ENCODE data around the gene CYB5B.

The CYB5B gene, protein sequence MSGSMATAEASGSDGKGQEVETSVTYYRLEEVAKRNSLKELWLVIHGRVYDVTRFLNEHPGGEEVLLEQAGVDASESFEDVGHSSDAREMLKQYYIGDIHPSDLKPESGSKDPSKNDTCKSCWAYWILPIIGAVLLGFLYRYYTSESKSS

DNA sequence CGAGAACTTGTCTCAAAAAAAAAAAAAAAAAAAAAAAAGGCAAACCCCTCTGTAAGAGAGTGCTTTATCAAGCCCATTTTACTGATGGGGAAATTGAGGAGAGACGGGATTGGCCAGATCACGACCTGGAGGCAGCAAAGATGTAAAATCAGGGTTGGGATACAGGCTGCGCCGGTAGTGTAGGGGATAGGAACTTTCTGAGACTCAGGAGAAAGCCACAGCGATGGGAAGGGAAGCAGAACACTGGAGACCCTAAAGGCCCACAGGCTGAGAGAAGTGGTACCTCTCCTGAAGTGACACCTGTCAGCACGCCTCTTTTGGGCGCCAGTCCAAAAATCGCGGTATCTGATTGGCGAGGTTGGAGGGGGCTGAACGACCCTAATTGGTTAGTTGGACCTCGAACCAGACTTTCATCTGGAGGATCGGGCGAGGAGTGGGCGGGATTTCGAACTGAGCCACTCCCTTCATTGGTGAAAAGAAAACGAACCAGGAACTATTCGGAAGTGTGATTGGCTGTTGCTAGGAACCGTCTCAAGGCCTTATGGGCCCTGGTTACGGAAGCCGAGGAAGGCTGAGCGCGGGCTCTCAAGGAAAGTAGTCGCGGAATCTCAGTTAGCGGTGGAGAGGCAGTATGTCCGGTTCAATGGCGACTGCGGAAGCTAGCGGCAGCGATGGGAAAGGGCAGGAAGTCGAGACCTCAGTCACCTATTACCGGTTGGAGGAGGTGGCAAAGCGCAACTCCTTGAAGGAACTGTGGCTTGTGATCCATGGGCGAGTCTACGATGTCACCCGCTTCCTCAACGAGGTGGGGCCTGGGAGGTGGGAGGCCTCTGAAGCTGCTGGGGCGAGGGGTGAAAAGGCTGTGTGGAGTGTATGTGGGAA, at the start of gene CYB5B:
CYB5B (plus strand) TSS at position 567 of the 882 bp plus-strand sequence; CDS start at position 632, 65 bp downstream.
- DNase-seq: peak; percentile 99

DNA sequence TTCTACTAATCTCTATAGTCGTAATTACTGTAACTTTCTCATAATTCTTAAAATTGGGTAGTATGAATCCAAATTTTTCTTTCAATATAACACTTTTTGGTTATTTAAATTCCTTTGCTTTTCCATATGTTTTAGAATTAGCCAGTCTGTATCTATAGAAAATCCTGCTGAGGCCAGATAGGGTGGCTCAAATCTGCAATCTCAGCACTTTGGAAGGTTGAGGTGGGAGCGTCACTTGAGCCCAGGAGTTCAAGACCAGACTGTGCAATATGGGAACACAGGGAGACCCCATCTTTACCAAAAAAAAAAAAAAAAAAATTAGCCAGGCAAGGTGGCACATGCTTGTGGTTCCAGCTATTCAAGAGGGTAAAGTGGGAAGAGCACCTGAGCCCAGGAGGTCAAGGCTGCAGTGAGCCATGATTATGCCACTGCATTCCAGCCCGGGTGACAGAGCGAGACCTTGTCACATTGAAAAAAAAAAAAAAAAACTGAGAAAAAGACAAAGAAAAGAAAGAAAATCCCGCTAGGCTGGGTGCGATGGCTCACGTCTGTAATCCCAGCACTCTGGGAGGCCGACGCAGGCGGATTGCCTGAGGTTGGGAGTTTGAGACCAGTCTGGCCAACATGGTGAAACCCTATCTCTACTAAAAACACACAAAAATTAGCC, 47.9 kb upstream of the CYB5B start:
- DNase-seq: no peak

DNA sequence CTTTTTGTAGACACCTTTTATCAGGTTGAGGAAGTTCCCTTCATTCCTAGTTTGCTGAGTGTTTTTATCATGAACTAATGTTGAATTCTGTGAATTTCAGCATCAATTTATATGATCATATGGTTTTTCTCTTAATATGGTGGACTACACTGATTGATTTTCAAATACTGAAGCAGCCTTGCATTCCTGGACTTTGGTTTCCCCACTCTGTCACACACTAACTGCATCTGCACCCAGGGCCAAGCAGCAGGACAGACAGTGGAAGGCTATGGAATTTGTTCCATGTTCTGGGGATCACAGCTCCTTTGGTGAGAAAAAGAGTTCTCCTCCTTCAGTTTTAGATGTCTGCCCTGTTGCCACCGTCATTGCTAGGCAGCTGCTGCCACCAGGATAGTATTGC, 46.4 kb upstream of the CYB5B start:
- DNase-seq: no peak

DNA sequence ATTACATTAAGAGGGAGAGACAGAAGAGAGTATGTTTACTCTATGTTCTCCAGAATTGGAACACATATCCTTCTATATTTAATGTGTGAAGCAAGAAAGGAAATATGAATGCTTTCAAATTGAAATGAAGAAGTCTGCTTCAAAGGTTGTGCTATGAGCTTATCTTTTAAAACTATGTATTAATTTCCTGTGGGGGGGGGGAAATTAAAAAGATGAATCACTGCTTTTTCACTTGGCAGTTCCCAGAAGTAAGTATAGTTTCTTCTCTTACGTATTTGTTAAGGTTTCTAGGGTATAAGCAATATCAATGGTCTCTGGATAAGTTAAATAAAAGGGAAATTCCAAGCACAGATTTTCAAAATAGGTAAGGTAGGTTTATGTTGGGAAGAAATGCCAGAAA, 45.7 kb upstream of the CYB5B start:
- no peak for DNase-seq

DNA sequence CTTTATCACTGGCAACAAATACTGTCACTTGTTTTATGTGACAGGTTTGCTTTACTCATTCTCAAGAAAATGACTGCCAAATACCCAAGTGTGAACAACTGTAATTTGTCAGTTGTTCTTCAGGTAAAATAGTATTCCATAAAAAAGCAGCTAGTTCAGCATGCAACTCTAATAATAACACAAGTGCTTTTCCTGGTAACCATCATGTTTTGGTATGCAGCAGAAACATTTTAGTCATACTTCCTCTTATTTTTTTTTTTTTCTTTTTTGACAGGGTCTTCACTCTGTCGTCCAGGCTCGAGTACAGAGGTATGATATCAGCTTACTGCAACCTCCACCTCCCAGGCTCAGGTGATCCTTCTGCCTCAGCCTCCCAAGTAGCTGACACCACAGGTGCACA, 43.2 kb upstream of the CYB5B start:
- DNase-seq: no peak

DNA sequence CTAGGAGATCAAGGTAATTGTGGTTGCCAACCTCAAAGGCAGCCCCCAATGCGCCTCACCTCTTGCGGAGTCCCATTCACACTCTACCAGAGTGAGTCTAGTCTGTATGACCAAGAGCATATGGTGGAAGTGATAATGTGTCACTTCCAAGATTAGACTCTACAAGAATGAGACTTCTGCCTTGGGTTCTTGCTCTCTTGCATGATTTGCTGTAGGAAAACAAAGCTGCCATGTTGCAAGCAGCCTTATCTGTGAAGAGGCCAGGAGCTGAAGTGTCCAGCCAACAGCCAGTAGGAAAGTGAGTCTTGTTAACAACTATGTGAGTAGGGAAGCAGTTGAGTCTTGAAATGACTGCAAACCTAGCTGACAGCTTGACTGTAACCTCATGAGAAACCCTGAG, 42.0 kb upstream of the CYB5B start:
- DNase-seq: peak; percentile 68

DNA sequence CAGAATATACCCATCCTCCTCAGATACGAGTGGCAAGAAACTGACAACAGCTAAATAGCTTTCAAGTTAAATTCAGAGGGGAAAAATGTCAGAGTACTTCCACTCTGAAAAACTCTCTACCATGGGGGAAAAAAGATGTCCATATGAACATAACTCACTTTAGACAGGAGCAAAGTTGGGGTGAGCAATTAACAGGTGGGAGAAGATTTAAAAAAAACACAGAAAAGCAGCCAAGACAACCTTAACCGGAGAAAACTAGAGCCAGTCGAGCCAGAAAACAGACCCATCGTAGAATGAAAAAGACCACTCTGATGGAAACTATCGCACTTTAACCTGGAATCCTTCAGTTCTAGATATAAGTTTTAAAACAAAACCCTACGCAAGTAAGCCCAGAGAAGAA, 39.4 kb upstream of the CYB5B start:
- DNase-seq: no peak

DNA sequence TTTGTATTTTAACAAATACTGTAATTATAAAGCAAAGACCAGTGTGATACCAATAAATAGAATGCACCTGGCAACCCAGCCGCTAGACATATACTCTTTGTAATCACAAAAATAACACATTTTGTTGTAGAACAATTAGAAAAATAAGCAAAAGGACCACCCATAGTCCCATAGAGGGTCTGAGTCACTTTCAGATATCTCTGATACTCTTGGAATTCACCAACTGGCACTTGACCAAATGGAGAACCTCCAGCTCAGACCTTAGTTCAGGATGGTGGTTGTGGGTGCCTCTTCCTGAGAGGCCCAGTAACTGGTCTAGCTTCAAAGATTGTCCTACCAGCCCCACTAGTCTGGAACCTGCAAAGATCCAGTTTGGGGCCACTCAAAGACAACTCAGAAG, 37.8 kb upstream of the CYB5B start:
- DNase-seq: no peak

DNA sequence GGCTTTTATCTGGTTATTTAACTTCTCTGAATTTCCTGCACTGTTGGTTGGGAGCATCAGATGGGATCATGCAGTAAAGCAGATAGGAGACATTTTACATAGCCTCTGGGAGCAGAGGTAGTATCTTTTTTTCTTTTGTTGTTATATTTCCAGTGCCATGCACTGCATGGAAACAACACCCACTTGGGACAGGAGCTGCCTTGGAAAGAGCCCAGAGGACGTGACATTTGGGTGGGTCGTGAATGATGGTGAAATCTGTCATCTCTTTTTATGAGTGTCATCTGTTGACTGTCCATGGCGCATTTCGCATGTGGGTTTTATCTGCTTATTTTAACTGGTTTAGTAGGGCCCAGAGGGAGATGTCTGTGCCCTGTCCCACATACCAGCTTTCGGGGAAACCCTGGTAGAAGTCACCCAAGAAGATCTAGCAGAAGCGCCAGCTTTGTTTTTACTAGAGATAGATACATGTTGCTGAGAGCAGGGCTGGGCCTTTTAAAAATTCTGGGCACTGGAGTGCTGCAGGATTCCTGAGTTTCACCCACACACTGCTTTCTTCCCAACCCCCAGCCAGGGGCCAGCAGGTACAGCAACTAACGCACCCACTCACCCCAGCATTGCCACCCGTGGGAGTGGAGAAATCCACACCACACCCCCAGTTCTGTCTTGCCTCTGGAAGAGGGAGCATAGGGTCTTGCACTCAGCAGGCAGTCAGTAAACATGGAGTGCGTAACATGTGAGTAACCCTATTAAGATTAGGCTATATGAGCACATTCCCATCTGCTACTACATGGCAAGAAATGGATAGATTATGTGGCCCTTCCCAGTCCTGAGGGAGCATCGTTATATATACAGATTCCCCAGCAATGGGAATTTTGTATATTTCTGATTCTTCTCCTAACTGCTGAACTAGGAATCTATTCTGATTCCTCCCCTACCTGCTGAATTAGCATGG, 30.2 kb upstream of the CYB5B start:
- DNase-seq: no peak

DNA sequence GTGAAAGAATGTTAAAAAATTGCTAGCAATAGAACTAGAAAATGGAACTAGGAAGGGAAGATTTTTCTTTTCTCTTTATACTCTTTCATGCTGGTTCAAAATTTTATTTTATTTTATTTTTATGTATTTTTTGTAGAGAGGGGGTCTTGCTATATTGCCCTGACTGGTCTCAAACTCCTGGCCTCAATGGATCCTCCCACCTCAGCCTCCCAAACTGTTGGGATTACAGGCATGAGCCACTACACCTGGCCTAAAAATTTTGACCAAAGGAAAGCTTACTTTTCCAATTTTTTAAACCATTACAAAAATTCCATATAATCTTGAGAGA, 28.6 kb upstream of the CYB5B start:
- DNase-seq: no peak

DNA sequence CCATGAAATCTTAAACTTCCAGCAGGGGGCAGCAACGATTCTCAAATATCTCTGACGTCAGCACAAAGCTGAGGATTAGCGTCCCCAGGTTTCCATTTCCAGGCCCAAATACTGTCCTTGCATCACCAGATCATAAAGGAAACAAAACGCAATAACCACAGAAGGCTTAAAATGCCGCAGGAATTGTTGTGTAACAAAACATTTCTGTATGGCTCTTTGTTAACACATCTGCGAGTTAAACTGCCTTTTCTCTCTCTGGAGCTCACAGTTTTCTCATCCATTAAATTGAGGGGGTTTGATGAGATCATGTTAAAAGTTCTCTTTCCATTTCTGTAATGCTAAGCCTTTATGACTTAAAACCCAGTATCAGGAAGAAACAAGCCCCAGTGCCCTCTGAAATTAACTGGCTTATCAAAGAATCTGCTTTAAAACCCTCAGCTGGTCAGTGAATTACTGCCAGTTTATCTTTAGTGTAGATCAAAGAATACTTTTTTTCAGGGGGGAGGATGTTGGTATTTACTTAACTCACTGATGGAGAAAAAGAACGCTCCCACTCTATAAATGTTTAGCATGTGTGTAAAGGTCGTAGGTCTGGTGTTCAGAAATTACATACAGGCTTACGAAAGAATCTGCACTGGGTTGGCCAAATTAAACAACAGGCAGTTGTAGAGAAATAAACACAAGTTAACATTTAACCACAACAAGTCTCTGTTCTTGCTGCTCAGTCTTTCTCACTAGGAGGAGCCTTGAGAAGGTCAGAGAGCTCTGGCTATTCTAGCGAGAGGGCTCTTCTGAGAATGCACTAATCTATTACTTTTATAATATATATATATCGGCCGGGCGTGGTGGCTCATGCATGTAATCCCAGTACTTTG, 28.0 kb upstream of the CYB5B start:
- peak; percentile 88 for DNase-seq

DNA sequence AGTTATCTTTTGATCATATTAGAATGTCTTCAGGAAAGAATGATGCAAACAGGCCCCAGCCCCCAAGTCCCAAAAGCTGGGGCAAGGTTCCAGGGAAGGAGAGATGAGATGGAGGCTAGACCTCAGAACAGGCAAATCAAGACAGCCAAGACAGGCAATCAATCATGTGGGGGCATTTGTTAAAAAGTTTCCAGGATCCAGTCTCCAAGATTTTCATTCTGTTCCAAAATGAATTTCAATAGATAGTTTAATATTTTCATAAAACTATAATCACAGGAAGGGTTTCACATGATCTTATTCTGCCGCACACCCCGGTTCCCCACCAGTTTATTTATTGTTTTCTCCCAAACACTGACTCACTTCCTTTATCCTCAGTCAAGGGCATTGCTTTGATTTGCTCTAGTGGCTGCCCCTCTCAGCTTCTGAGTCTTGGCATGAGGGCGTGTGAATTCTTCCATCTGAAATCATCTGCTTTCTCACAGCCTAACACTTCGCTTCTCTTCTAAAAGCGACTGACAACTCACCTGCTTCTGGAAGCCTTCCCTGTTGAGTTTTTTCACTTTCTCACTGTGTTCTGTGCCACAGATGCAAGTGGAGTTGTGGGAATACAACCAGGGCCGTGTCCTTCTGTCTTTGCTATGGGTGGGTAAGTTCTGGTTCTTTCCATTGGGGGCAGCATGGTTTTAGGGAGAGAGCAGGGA, 26.4 kb upstream of the CYB5B start:
- DNase-seq: peak; percentile 43

DNA sequence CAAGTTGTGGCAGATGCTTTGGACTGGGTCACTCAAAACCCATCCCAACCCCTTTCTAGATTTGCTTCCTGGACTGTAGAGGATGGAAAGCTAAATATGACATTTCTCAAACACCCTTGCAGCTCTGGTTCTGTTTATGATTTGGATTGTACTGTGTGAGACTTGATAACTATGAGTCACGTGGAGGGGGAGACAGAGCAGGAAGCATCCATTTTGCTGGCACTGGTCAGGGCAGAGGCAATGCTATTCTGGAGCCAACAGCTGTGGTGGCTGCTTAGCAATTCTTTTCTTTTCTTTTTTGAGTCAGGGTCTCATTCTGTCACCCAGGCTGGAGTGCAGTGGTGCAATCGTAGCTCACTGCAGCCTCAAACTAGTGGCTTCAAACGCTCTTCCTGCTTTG, 25.1 kb upstream of the CYB5B start:
- no peak for DNase-seq

DNA sequence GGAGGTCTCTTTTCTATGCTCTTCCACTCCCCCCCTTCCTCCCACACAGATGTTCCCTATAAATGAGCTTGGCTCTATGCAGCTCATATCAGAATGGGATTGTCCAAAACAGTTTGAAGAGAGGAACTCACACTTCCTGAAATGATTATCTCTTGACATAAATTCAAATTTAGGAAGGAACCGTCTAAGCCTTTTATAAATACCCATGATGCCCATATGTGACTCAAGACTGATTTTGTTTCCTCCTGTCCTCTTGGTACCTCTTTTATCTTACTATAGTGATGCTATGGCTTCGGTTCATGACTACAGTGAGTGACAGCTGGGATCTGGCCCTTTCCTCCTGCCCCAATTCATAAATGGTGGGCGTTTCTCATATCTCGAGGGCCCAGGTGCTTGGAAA, 22.0 kb upstream of the CYB5B start:
- DNase-seq: peak; percentile 41

DNA sequence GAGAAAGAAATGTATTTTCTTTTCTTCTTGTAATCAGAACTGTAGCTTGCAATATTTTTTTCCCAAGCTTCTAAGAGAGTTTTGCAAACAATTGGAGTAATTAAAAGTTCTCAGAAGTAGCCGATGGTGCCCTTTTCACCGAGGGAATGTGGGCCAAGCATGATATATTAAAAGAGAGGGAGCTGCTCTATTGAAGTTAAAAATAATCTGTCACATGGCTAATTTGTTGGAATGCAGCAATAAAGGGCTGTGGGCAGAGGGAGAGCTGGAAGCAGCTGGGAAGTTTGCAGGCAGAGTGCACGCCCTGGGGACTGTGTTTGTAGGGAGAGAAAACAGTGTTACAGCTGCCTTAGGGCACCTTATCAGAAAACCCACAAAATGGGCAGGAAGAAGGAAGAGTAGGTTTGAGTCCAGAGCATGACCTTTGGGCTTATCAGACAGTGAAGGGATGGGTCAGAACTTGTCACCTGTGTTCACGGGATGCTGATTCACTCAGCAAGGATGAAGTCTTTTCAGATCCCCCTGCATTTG, 20.1 kb upstream of the CYB5B start:
- DNase-seq: no peak

DNA sequence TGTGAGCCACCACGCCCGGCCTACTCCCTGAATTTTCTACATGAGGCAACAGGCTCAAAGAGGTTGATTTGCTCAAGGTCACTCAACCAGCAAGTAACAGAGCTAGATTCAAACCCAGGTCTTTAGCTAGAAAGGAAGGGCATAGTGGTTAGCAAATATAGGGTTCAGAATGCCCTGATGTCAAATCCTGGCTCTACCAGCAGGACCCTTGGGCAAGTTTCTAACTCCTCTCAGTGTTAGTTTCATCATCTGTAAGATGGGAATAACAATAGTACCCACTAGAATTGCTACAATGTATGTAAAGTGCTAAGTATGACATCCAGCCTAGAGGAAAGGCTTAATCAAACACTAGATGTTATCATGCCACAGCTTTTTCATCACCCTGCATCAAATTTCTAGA, 19.1 kb upstream of the CYB5B start:
- DNase-seq: no peak

DNA sequence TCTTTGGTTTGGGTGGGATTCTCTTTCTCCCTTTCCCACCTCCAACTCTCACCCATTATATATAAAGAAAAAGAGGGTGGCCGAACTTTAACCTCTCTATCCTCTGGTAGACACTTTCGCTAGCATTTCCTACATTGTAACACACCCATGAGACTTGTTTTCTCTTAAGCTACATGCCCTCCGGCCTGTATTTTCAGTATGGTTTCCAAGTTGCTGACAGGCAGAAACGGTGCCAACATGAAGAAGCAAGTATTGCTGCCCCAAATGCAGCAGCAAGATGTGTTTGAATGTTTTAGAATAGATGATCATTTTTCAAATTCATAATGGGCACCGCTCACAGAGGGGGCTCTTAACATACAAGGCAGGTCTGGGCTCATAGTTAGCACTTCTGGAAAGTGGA, 18.7 kb upstream of the CYB5B start:
- DNase-seq: no peak

DNA sequence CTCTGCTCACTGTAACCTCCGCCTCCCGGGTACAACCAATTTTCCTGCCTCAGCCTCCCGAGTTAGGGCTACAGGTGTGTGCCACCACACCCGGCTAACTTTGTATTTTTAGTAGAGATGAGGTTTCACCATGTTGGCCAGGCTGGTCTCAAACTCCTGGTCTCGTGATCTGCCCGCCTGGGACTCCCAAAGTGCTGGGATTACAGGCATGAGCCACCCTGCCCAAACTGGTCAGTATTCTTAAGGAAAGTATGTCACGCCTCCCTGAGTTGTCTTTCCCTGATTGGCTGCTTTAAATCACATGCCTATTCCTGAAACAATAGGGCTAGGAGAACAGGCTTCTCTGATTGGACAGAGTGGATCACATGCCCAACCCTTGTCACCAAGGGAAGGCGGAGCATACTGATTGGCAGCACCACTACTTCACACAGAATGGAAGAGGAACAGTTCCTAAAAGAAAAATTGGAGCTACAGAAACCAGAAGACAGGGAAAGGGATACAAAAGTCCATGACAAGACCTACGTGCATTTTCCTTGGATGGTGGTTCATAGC, 17.6 kb upstream of the CYB5B start:
- peak; percentile 55 for DNase-seq

DNA sequence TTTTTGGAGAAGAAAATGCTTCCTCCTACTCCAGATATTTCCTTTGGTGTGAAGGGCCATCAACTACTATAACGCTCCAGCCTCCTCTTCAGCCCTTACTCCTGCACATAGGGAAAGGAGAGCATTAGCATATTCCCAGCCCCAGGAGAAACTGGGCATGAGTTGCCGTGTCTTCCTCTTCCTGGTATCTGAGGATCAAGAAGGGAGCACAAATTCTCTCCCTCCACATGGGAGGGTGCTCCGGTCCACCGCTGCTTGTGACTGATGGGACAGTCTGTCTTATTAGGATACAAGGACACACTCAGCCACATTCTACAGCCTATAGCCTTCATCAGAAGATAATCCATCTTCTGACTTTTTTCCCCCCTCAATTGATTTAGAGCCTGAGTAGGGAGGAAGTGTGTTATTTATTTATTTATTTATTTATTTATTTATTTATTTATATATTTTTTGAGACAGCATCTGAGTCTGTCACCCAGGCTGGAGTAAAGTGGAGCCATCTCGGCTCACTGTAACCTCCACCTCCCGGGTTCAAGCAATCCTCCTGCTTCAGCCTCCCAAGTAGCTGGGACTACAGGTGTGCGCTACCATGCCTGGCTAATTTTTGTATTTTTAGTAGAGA, 16.6 kb upstream of the CYB5B start:
- no peak for DNase-seq

DNA sequence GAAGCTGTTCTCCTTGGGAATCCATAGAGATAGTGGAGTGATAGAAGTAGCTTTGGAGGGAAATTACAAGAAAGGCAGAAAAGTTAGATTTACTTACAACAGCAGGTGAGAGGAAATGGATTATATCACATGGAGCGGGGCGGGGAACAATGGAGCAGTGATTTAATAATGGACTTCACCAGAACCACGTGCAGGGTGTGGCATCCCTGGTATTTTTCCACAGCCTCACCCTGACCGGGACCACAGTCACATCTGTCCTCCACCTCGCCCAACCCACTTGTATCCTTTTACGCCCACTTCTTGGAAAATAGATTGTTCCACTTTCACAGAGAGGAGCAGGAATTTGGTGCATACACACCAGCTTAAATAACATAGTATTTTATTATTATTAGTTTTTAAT, 15.9 kb upstream of the CYB5B start:
- no peak for DNase-seq

Measured in hematopoietic multipotent progenitor cell treated with erythropoietin and hydrocortisone succinate and interleukin-3 and kit ligand, for 8 days (in vitro differentiated cells).